Neural progenitor cell (in vitro differentiated cells): ENCODE measurements around the gene LIMD2. TPM values are rescaled to one million over a fixed set of nuclear protein-coding genes. Genes with fewer than 3 reads are reported as not detected.

ENCODE experiments used
- DNase-seq: peaks from one replicate; pipeline ENCODE4 v3.0.0-alpha.2; 2016; ENCODE audit warnings: low spot score
- H2AFZ ChIP-seq: fragments of 200-600 bp; sonication (generic); replicated peaks from 2 replicates; pipeline ENCODE4 v1.6.1; 2016; ENCODE audit warnings: antibody characterized with exemption
- H3F3A ChIP-seq: fragments of 200-600 bp; sonication (generic); 2 replicates; pipeline ENCODE4 v1.6.1; 2016; ENCODE audit warnings: antibody characterized with exemption, low read depth
- H3K27ac ChIP-seq: fragments of 200-600 bp; sonication (generic); 2 replicates; pipeline ENCODE4 v1.5.1; 2016; ENCODE audit warnings: mild to moderate bottlenecking
- H3K27me3 ChIP-seq: fragments of 200-600 bp; sonication (generic); 2 replicates; pipeline ENCODE4 v1.6.1; 2016; ENCODE audit warnings: mild to moderate bottlenecking, moderate library complexity
- H3K36me3 ChIP-seq: fragments of 200-600 bp; sonication (generic); 2 replicates; pipeline ENCODE4 v1.5.1; 2016
- H3K4me1 ChIP-seq: fragments of 200-600 bp; sonication (generic); 2 replicates; pipeline ENCODE4 v1.6.1; 2016; ENCODE audit warnings: mixed run types
- H3K4me2 ChIP-seq: fragments of 200-600 bp; sonication (generic); 2 replicates; pipeline ENCODE4 v1.6.1; 2016
- H3K4me3 ChIP-seq: fragments of 200-600 bp; sonication (generic); 2 replicates; pipeline ENCODE4 v1.5.1; 2016
- H3K79me2 ChIP-seq: fragments of 200-600 bp; sonication (generic); 2 replicates; pipeline ENCODE4 v1.6.1; 2016; ENCODE audit warnings: low read depth
- H3K9ac ChIP-seq: fragments of 200-600 bp; sonication (generic); 2 replicates; pipeline ENCODE4 v1.6.1; 2016
- H3K9me3 ChIP-seq: fragments of 200-600 bp; sonication (generic); 2 replicates; pipeline ENCODE4 v1.5.1; 2016; ENCODE audit warnings: low read depth
- H4K20me1 ChIP-seq: fragments of 200-600 bp; sonication (generic); 2 replicates; pipeline ENCODE4 v1.6.1; 2016; ENCODE audit warnings: low read depth
- H3K27ac Mint-ChIP-seq: 3 replicates; pipeline ENCODE4 v1.8.0; 2021; ENCODE audit warnings: mixed read lengths
- H3K27me3 Mint-ChIP-seq: 2 replicates; pipeline ENCODE4 v1.8.0; 2022; ENCODE audit warnings: low read depth, mild to moderate bottlenecking, inconsistent platforms, moderate library complexity, mixed read lengths; ENCODE audit not compliant: insufficient read depth
- H3K36me3 Mint-ChIP-seq: 3 replicates; pipeline ENCODE4 v1.8.0; 2021; ENCODE audit warnings: mixed read lengths
- H3K4me1 Mint-ChIP-seq: 3 replicates; pipeline ENCODE4 v1.8.0; 2021; ENCODE audit warnings: mixed read lengths
- H3K4me3 Mint-ChIP-seq: 3 replicates; pipeline ENCODE4 v1.8.0; 2021; ENCODE audit warnings: mild to moderate bottlenecking, moderate library complexity, mixed read lengths
- H3K9me3 Mint-ChIP-seq: 3 replicates; pipeline ENCODE4 v1.8.0; 2020; ENCODE audit warnings: mixed read lengths
- EZH2 ChIP-seq: fragments of 200-600 bp; sonication (generic); IDR thresholded peaks from 2 replicates; pipeline ENCODE4 v1.6.1; 2017; ENCODE audit warnings: antibody characterized with exemption, mild to moderate bottlenecking, moderate library complexity
- EZH2phosphoT487 ChIP-seq: fragments of 200-600 bp; sonication (generic); IDR thresholded peaks from 2 replicates; pipeline ENCODE4 v1.6.1; 2017; ENCODE audit warnings: antibody characterized with exemption
- total RNA-seq: library from RNA; depleted of rRNA; stranded (reverse); fragments of >200 nt; gene quantifications from 2 replicates; pipeline ENCODE4 v1.2.3, GENCODE V29; 2015; ENCODE audit warnings: low replicate concordance
- TF ChIP-seq, protein P1 (sequence below): fragments of 200-600 bp; sonication (generic); IDR thresholded peaks from 2 replicates; pipeline ENCODE4 v1.5.1; 2017; ENCODE audit warnings: antibody characterized with exemption, mild to moderate bottlenecking

LIMD2 gene
- total RNA-seq, 1 donor from 2014 or later: 7.0 TPM

DNA sequence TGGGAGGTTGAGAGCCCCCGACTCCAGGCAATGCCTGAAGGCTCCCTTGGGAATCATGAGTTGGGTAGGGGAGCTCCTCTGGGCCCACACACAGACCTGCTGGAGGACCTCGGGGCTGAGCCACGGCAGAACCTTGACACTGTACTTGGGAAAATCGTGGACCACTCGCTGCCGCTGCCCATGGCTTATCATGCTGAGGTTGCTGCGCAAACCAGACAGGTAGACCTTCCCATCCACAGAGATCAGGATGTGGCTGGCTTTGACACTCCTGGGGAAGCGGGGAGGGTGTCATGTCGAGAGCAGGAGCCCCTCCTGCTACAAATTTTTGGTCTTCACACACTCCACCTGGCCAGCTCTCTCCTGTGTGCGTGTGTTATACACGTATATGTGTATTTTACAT, 7.2 kb upstream of the LIMD2 start:
- H3K27ac ChIP-seq: no peak overlapping the region
- no peak overlapping the region for H3K4me2 ChIP-seq
- no peak for DNase-seq
- H3K79me2 ChIP-seq: no peaks in the 10 kb centered on the region
- no peaks in the 10 kb centered on the region for H3K27me3 ChIP-seq
- no peaks in the 10 kb centered on the region for H3K4me1 ChIP-seq
- H3K4me1 Mint-ChIP-seq: peaks cover 10% of the 10 kb centered on the region
- no peak overlapping the region for H3K27ac Mint-ChIP-seq
- no peak overlapping the region for H3K9ac ChIP-seq
- peaks cover 7% of the 10 kb centered on the region for H3F3A ChIP-seq
- no peaks in the 10 kb centered on the region for H3K27me3 Mint-ChIP-seq
- TF ChIP-seq, protein P1, sequence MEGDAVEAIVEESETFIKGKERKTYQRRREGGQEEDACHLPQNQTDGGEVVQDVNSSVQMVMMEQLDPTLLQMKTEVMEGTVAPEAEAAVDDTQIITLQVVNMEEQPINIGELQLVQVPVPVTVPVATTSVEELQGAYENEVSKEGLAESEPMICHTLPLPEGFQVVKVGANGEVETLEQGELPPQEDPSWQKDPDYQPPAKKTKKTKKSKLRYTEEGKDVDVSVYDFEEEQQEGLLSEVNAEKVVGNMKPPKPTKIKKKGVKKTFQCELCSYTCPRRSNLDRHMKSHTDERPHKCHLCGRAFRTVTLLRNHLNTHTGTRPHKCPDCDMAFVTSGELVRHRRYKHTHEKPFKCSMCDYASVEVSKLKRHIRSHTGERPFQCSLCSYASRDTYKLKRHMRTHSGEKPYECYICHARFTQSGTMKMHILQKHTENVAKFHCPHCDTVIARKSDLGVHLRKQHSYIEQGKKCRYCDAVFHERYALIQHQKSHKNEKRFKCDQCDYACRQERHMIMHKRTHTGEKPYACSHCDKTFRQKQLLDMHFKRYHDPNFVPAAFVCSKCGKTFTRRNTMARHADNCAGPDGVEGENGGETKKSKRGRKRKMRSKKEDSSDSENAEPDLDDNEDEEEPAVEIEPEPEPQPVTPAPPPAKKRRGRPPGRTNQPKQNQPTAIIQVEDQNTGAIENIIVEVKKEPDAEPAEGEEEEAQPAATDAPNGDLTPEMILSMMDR: no peak
- TF ChIP-seq EZH2 (no peak), EZH2phosphoT487 (no peak)
- no peak overlapping the region for H3K4me3 ChIP-seq
- H3K4me3 Mint-ChIP-seq: no peak overlapping the region
- H3K9me3 ChIP-seq: no peaks in the 10 kb centered on the region
- H2AFZ ChIP-seq: no peak overlapping the region
- peaks cover 26% of the 10 kb centered on the region for H3K36me3 Mint-ChIP-seq
- no peaks in the 10 kb centered on the region for H3K9me3 Mint-ChIP-seq
- H4K20me1 ChIP-seq: peaks cover 25% of the 10 kb centered on the region
- no peaks in the 10 kb centered on the region for H3K36me3 ChIP-seq

DNA sequence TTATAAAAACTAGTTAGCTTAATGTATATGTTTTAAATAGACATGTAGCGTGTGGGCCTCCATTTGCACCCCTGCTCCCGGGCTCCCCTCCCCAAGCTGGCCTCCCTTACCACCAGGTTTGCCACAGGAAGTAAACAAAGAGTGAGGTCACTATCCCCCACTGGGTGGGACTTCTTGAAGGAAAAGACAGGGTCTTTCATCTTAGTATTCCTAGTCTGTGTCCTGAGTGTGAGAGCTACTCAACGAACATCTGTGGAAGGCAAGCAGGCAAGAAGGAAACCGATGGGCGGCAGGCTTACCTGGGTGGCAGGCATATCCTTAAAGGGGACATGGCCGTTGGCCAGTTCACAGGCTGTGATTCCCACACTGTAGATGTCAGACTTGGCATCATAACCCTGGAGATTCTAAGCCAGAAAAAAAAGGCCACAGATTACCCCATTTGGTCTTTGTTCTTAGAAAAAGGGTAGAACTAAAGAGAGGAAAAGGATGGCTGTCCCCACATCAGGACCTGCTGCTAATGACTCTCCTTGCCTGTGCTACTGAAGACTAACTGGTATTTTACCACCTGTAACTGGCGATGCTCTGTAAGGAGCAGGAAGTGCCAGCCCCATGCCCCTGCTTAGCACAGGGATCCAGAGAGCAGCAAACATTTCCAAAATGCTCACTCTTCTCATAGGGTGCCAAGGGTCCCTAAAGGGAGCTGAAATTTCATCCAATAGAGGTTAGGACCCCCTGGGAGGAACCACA, 6.6 kb upstream of the LIMD2 start:
- H3K9me3 ChIP-seq: no peaks in the 10 kb centered on the region
- H3K4me3 ChIP-seq: no peak overlapping the region
- H3K79me2 ChIP-seq: no peaks in the 10 kb centered on the region
- H3K27me3 ChIP-seq: peaks cover 2% of the 10 kb centered on the region
- H3K27ac ChIP-seq: no peak overlapping the region
- H3K4me1 ChIP-seq: no peaks in the 10 kb centered on the region
- no peak for DNase-seq
- Mint-ChIP-seq H3K4me3 (no peak overlapping the region), H3K27me3 (peaks cover 3% of the 10 kb centered on the region), H3K9me3 (no peaks in the 10 kb centered on the region), H3K27ac (no peak overlapping the region), H3K36me3 (peaks cover 20% of the 10 kb centered on the region), H3K4me1 (peaks cover 12% of the 10 kb centered on the region)
- H3K36me3 ChIP-seq: no peaks in the 10 kb centered on the region
- no peak overlapping the region for H3K4me2 ChIP-seq
- no peak overlapping the region for H3K9ac ChIP-seq
- H3F3A ChIP-seq: peaks cover 10% of the 10 kb centered on the region
- peaks cover 25% of the 10 kb centered on the region for H4K20me1 ChIP-seq
- no peak overlapping the region for H2AFZ ChIP-seq
- TF ChIP-seq, protein P1: no peak
- TF ChIP-seq EZH2: no peak
- no peak for TF ChIP-seq EZH2phosphoT487

DNA sequence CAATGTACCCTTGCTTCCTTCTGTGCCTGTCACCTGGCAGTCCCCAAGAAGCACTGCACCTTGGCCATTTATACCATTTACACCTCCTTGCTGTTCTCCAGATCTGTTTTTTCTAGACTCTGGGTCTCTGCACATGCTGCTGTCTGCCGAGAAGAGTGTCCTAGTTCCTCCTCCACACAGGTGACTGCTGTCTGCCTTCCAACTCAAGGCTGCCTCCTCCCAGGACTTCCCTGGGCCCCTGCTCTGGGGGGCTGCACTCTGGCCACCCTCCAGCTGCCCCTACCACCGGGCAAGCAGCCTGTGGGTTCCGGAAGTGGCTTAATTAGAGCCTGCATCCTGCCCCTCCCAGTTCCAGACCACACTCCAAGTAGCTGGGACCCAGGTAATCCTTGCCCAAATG, 5.7 kb upstream of the LIMD2 start:
- Histone ChIP-seq H3K9ac (no peak overlapping the region), H3K4me2 (no peak overlapping the region), H3K27ac (no peak overlapping the region), H3K36me3 (no peaks in the 10 kb centered on the region), H2AFZ (no peak overlapping the region), H3K4me1 (no peaks in the 10 kb centered on the region), H3K79me2 (no peaks in the 10 kb centered on the region), H3K4me3 (no peak overlapping the region), H3F3A (peaks cover 17% of the 10 kb centered on the region), H3K27me3 (peaks cover 10% of the 10 kb centered on the region), H4K20me1 (peaks cover 25% of the 10 kb centered on the region), H3K9me3 (no peaks in the 10 kb centered on the region)
- Mint-ChIP-seq H3K4me3 (no peak overlapping the region), H3K27ac (no peak overlapping the region), H3K27me3 (peaks cover 6% of the 10 kb centered on the region), H3K9me3 (no peaks in the 10 kb centered on the region), H3K4me1 (peaks cover 16% of the 10 kb centered on the region), H3K36me3 (peaks cover 20% of the 10 kb centered on the region)
- DNase-seq: no peak
- TF ChIP-seq, protein P1: no peak
